GM23248 (cell line): ENCODE measurements around the gene MRPL14. TPM values are rescaled to one million over a fixed set of nuclear protein-coding genes. Genes with fewer than 3 reads are reported as not detected.

Source experiments
- DNase-seq: peaks from one replicate; pipeline ENCODE4 v3.0.0-alpha.2; 2015
- H2AFZ ChIP-seq: fragments of 200-600 bp; sonication (generic); 2 replicates; pipeline ENCODE4 v1.6.1; 2016; ENCODE audit warnings: antibody characterized with exemption
- H3F3A ChIP-seq: fragments of 200-600 bp; sonication (generic); 2 replicates; pipeline ENCODE4 v1.6.1; 2016; ENCODE audit warnings: mild to moderate bottlenecking, antibody characterized with exemption, mixed run types; ENCODE audit not compliant: insufficient read depth
- H3K27ac ChIP-seq: fragments of 200-600 bp; sonication (generic); 2 replicates; pipeline ENCODE4 v1.5.1; 2016; ENCODE audit warnings: mild to moderate bottlenecking
- H3K27me3 ChIP-seq: fragments of 200-600 bp; sonication (generic); replicated peaks from 2 replicates; pipeline ENCODE4 v1.6.1; 2016; ENCODE audit warnings: mild to moderate bottlenecking; ENCODE audit not compliant: insufficient read depth
- H3K36me3 ChIP-seq: fragments of 200-600 bp; sonication (generic); 2 replicates; pipeline ENCODE4 v1.6.1; 2016; ENCODE audit warnings: low read depth, mild to moderate bottlenecking
- H3K4me1 ChIP-seq: fragments of 200-600 bp; sonication (generic); 2 replicates; pipeline ENCODE4 v1.6.1; 2016; ENCODE audit warnings: mild to moderate bottlenecking; ENCODE audit not compliant: insufficient read depth
- H3K4me2 ChIP-seq: fragments of 200-600 bp; sonication (generic); one replicate; pipeline ENCODE4 v1.6.1; 2016; ENCODE audit warnings: mild to moderate bottlenecking; ENCODE audit not compliant: unreplicated experiment
- H3K4me3 ChIP-seq: fragments of 200-600 bp; sonication (generic); 2 replicates; pipeline ENCODE4 v1.5.1; 2016; ENCODE audit warnings: mild to moderate bottlenecking
- H3K79me2 ChIP-seq: fragments of 200-600 bp; sonication (generic); 2 replicates; pipeline ENCODE4 v1.6.1; 2016; ENCODE audit warnings: mild to moderate bottlenecking; ENCODE audit not compliant: insufficient read depth
- H3K9ac ChIP-seq: fragments of 200-600 bp; sonication (generic); 2 replicates; pipeline ENCODE4 v1.6.1; 2016; ENCODE audit warnings: mild to moderate bottlenecking
- H3K9me2 ChIP-seq: fragments of 200-600 bp; sonication (generic); 2 replicates; pipeline ENCODE4 v1.6.1; 2016; ENCODE audit warnings: mixed run types, mild to moderate bottlenecking, moderate library complexity; ENCODE audit not compliant: insufficient read depth
- H3K9me3 ChIP-seq: fragments of 200-600 bp; sonication (generic); one replicate; pipeline ENCODE4 v1.6.1; 2017; ENCODE audit warnings: low read depth
- H4K20me1 ChIP-seq: fragments of 200-600 bp; sonication (generic); 2 replicates; pipeline ENCODE4 v1.6.0; 2016; ENCODE audit not compliant: insufficient read depth
- EZH2 ChIP-seq: fragments of 200-600 bp; sonication (generic); IDR thresholded peaks from 2 replicates; pipeline ENCODE4 v1.6.1; 2018; ENCODE audit warnings: antibody characterized with exemption, mild to moderate bottlenecking; ENCODE audit not compliant: insufficient read depth, poor library complexity, severe bottlenecking
- EZH2phosphoT487 ChIP-seq: fragments of 200-600 bp; sonication (generic); IDR thresholded peaks from 2 replicates; pipeline ENCODE4 v1.6.1; 2018; ENCODE audit warnings: antibody characterized with exemption, moderate library complexity, mild to moderate bottlenecking, low read depth; ENCODE audit not compliant: insufficient read depth
- WGBS, 2 experiments: methylation state at CpG; one replicate each; pipeline ENCODE4 v1.1.6; 2015 to 2017; ENCODE audit warnings: low lambda C conversion rate in 2 of 2, low coverage in 1 of 2; ENCODE audit errors: missing lambda C conversion rate in 2 of 2; 5-methylcytosine and 5-hydroxymethylcytosine counted together
- in situ Hi-C: fragments of 300-500 bp; cut with MboI; formaldehyde crosslinking; loops from 2 replicates; pipeline ENCODE4 v1.15.0; 2020
- polyA plus RNA-seq: library from polyadenylated mRNA; unstranded; fragments of >200 nt; fragmentation: Nextera tagmentation; extraction: Ambion mirVana; gene quantifications from 2 replicates; pipeline ENCODE4 v1.2.1, GENCODE V29; 2016
- total RNA-seq: library from RNA; depleted of rRNA; stranded (reverse); fragments of >200 nt; shearing (Covaris generic); gene quantifications from 2 replicates; pipeline ENCODE4 v1.2.3, GENCODE V29; 2014

MRPL14 gene
- total and polyA plus RNA-seq, 2 experiments from 2014 or later, result 47.6 to 91.2 TPM

GRCh38 chr6:44152109-44152461, 24.8 kb upstream of the MRPL14 start:
- Histone ChIP-seq H3K79me2 (no peaks in the 10 kb centered on the region), H3F3A (peaks cover 4% of the 10 kb centered on the region; the same call in 1 of the 2 replicates), H3K27ac (no peak overlapping the region), H4K20me1 (no peaks in the 10 kb centered on the region), H2AFZ (no peak overlapping the region), H3K9ac (no peak overlapping the region), H3K27me3 (no peaks in the 10 kb centered on the region), H3K4me3 (no peak overlapping the region), H3K36me3 (no peaks in the 10 kb centered on the region), H3K4me2 (no peak overlapping the region), H3K4me1 (no peaks in the 10 kb centered on the region), H3K9me2 (no peaks in the 10 kb centered on the region), H3K9me3 (no peaks in the 10 kb centered on the region)
- WGBS, 2 experiments, result 49 to 53% methylated on average over 7 to 8 of the region's 8 CpGs
- no peak for TF ChIP-seq EZH2
- TF ChIP-seq EZH2phosphoT487, result no peak
- no peak for DNase-seq
- in situ Hi-C loops, result no loop called here

GRCh38 chr6:44151348-44152108, 24.3 kb upstream of the MRPL14 start:
- no peak overlapping the region for H2AFZ ChIP-seq
- H3K79me2 ChIP-seq, result no peaks in the 10 kb centered on the region
- H3K9me3 ChIP-seq, result no peaks in the 10 kb centered on the region
- WGBS, 2 experiments, result 23 to 24% methylated on average over 31 of the region's 31 CpGs
- TF ChIP-seq EZH2phosphoT487, result no peak
- no peak for TF ChIP-seq EZH2
- no peaks in the 10 kb centered on the region for H3K9me2 ChIP-seq
- H3K4me3 ChIP-seq, result no peak overlapping the region
- H3K36me3 ChIP-seq, result no peaks in the 10 kb centered on the region
- no peak overlapping the region for H3K4me2 ChIP-seq
- H3K27ac ChIP-seq, result no peak overlapping the region
- no peaks in the 10 kb centered on the region for H3K4me1 ChIP-seq
- no peak overlapping the region for H3K9ac ChIP-seq
- no peaks in the 10 kb centered on the region for H3K27me3 ChIP-seq
- H4K20me1 ChIP-seq, result no peaks in the 10 kb centered on the region
- peaks cover 4% of the 10 kb centered on the region; the same call in 1 of the 2 replicates for H3F3A ChIP-seq
- peak; percentile 88 for DNase-seq
- in situ Hi-C loops, result no loop called here

- peaks cover 4% of the 10 kb centered on the region; the same call in 1 of the 2 replicates for H3F3A ChIP-seq
- TF ChIP-seq EZH2phosphoT487 (no peak), EZH2 (no peak)
- H3K9me3 ChIP-seq, result no peaks in the 10 kb centered on the region
- DNase-seq, result no peak
- whole genome bisulfite sequencing, 2 experiments, result 97 to 98% methylated on average over 3 of the region's 3 CpGs
- no peak overlapping the region for H3K4me3 ChIP-seq
- in situ Hi-C loops, result no loop called here
- H3K27ac ChIP-seq, result no peak overlapping the region
- H3K36me3 ChIP-seq, result no peaks in the 10 kb centered on the region
- H3K4me2 ChIP-seq, result no peak overlapping the region
- H3K9ac ChIP-seq, result no peak overlapping the region
- no peak overlapping the region for H2AFZ ChIP-seq
- no peaks in the 10 kb centered on the region for H4K20me1 ChIP-seq
- H3K27me3 ChIP-seq, result no peaks in the 10 kb centered on the region
- H3K79me2 ChIP-seq, result no peaks in the 10 kb centered on the region
- no peaks in the 10 kb centered on the region for H3K9me2 ChIP-seq
- no peaks in the 10 kb centered on the region for H3K4me1 ChIP-seq
Observed at GRCh38 chr6:44150317-44150917, 23.2 kb upstream of the MRPL14 start.

GRCh38 chr6:44149369-44150012, 22.2 kb upstream of the MRPL14 start:
- H3K9me3 ChIP-seq, result no peaks in the 10 kb centered on the region
- DNase-seq, result no peak
- no peak overlapping the region for H3K9ac ChIP-seq
- no peak overlapping the region for H3K4me3 ChIP-seq
- peaks cover 4% of the 10 kb centered on the region; the same call in 1 of the 2 replicates for H3F3A ChIP-seq
- in situ Hi-C loops, result no loop called here
- H3K36me3 ChIP-seq, result no peaks in the 10 kb centered on the region
- H3K4me1 ChIP-seq, result no peaks in the 10 kb centered on the region
- no peaks in the 10 kb centered on the region for H4K20me1 ChIP-seq
- H3K4me2 ChIP-seq, result no peak overlapping the region
- H3K79me2 ChIP-seq, result no peaks in the 10 kb centered on the region
- H3K9me2 ChIP-seq, result no peaks in the 10 kb centered on the region
- TF ChIP-seq EZH2phosphoT487 (no peak), EZH2 (no peak)
- no peak overlapping the region for H2AFZ ChIP-seq
- WGBS, 2 experiments, result 72 to 90% methylated on average over 6 to 7 of the region's 7 CpGs
- H3K27ac ChIP-seq, result no peak overlapping the region
- H3K27me3 ChIP-seq, result no peaks in the 10 kb centered on the region
